GM06990 (cell line): Measurements from ENCODE around the gene PARP9.

Experiments
- DNase-seq: peaks from one replicate; pipeline ENCODE4 v3.0.0-alpha.2; 2011; ENCODE audit not compliant: insufficient read length; ENCODE audit errors: extremely low read depth
- H3K27me3 ChIP-seq: replicated peaks from 2 replicates; pipeline ENCODE4 v1.6.0; 2011; ENCODE audit warnings: low read length; ENCODE audit not compliant: control insufficient read depth, insufficient read depth
- H3K36me3 ChIP-seq: 2 replicates; pipeline ENCODE4 v1.5.1; 2011; ENCODE audit warnings: low read length; ENCODE audit not compliant: control insufficient read depth, insufficient read depth
- H3K4me3 ChIP-seq: replicated peaks from 2 replicates; pipeline ENCODE4 v1.5.1; 2011; ENCODE audit warnings: low read depth, mild to moderate bottlenecking, control low read depth, low read length
- CTCF ChIP-seq: IDR thresholded peaks from 2 replicates; pipeline ENCODE4 v1.5.1; 2011; ENCODE audit warnings: low read length, control low read depth, mild to moderate bottlenecking, inconsistent platforms; ENCODE audit not compliant: insufficient read depth, poor library complexity, severe bottlenecking

PARP9 gene

GRCh38 chr3:122516846-122517360, 47.2 kb downstream of the PARP9 start:
- H3K4me3 ChIP-seq, result no peak overlapping the region
- H3K36me3 ChIP-seq, result no peaks in the 10 kb centered on the region
- no peak for TF ChIP-seq CTCF
- DNase-seq, result no peak
- H3K27me3 ChIP-seq, result no peaks in the 10 kb centered on the region

GRCh38 chr3:122515870-122516269, 48.2 kb downstream of the PARP9 start:
- DNase-seq, result no peak
- H3K4me3 ChIP-seq, result no peak overlapping the region
- TF ChIP-seq CTCF, result no peak
- no peaks in the 10 kb centered on the region for H3K36me3 ChIP-seq
- no peaks in the 10 kb centered on the region for H3K27me3 ChIP-seq

- Histone ChIP-seq H3K27me3 (no peaks in the 10 kb centered on the region), H3K4me3 (peak overlapping the region; percentile 91), H3K36me3 (no peaks in the 10 kb centered on the region)
- no peak for TF ChIP-seq CTCF
- DNase-seq, result no peak
These were observed 49.1 kb downstream of the PARP9 start for GRCh38 chr3:122515020-122515468.

DNA sequence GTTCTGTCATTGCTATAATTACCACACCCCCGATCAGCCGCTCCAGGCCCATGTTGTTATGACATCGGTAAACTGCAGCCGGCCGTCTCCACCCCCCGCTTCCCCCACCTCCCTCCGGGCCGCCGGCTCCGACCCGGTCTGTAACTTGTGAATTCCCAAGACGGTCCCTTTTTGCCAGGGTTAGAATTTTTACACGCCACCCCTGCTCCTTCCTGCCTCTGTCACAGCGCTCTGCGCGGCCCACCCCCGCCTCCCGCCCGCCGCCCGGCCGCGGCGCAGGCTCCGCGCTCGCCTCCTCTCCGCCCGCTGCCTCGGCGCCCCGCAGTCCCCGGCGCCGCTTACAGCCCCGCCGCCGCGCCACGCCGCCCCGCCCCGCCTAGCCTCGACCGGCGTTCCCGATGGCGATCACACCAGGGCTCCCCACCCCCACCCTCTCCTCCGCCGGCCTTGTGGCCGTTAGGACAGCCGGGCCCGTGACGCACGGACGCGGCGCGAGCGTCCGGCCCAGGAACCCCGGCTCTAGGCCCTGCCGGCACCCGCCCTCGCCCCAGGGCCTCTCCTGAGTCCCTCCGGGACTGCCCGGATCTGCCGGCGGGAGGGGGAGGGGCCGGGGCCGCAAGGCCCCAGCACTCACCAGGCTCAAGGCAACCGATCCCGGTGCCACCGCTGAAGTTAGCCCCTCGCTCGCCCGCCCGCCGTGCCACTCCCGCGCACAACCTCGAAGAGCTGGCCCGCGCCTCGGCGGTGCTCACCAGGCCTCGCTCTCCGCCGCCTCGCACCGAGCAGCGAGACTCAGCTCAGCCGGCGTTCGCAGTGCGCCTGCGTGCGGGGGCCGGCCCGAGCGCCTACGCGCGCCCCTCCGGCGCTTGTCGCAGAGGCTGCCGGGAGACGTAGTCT, 49.7 kb downstream of the PARP9 start, which contains the start of gene KPNA1:
Gene KPNA1 (minus strand): TSS at position 817 of the 897 bp plus-strand sequence. CDS start 18,374 bp downstream, outside the sequence.
- Histone ChIP-seq H3K27me3 (no peaks in the 10 kb centered on the region), H3K36me3 (no peaks in the 10 kb centered on the region), H3K4me3 (peak within 1 kb of the TSS; percentile 91)
- DNase-seq, result peak; percentile 97
- no peak for TF ChIP-seq CTCF

GRCh38 chr3:122513386-122514122, 50.5 kb downstream of the PARP9 start:
- Histone ChIP-seq H3K4me3 (peak overlapping the region; percentile 91), H3K27me3 (no peaks in the 10 kb centered on the region), H3K36me3 (no peaks in the 10 kb centered on the region)
- TF ChIP-seq CTCF, result no peak
- no peak for DNase-seq
